Femur (tissue), 1 donor: ENCODE data around the gene OGA.

Source experiments
- DNase-seq: peaks from one replicate; pipeline ENCODE4 v3.0.0-alpha.2; 2017

The OGA gene

GRCh38 chr10:101818119-101818871 is at the start of gene OGA:
TSS of gene OGA (minus strand) at chr10:101818444. CDS start at chr10:101818022, 422 bp downstream.
- DNase-seq = peak; percentile 99

- no peak for DNase-seq
Measured at GRCh38 chr10:101867931-101868330, 49.7 kb upstream of the OGA start.

DNA sequence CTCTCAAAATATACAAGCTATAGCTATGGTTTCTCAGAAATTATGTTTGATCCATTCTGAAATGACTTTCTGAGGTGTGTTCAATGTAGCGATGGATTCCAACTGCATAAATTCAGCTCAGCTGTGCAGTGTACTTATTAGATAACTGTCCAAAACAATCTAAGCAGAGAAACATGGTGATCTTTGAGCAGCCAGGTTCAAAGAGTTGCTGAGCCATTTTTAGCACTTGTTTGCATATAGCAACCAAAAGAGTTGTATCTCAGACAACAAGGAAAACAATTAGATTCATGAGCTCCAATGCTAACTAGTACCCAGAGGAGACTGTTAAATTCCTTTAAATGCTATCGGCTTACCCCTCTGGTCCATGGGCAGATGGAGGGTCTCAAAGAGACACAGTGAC is 41.3 kb upstream of the OGA start:
- no peak for DNase-seq

DNA sequence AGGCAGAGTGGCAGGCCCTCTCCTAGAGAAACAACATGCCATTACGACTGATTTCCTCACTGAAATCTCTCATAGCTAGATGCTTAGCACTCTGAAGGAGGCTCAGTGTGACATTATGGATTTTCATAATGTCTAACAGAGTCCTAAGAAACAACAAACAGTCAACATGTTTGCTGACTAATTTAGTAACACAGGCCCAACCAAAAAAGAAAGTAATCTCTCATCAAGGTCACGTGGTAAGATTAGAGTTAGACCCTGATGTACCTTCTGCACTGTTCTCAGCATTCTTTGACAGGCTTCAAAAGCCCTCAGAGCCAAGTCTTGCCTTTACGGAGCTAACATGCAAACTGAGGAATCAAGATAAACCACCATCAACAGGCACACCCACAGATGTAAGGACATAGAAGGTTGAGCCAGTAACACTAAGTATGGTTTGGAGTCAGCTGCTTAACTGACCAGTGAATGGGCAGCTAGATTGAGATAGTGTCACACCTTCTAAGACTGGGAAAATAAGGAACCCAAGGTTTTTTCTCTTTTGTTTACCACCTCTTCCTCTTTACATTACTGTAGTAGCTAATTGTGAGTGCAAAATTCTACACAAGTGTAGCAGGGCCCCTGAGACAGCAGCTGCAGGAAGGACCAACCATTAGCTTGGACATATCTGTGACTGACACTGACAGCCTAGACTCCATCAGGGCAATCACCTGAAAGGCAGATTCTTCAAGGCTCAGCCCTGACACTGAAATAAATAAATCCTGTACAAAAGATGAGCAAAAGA is 40.7 kb upstream of the OGA start:
- DNase-seq = no peak

DNA sequence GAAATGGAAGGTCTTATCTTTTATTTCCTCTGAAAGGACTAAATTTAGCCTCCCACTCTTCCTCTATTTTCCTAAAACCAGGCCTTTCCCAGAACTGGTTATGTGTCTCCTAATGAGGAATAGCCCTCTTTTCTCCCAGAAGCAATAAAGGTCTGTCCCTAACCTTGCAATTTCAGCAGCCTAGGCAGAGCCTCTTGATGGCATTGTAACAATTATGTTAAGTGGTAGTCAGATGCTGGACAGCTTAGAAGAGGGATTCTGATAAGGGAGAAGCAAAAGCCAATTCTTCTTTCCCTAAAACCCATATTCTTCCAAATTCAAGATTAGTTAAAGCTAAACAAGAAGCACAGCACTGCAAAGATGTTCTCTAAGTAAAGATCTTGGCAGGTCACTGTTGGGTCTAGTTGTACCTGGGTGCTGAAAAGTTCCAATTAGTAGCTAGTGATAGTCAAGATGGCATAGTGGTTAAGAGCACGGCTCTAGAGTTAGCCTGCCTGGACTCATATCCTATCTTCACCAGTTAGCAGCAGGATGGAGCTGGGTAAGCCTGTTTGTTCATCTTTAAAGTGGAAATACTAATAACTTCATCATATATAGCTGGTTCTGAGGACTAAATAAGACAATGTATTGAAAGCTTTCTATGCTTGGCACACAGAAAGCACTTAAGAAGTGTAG is 39.7 kb upstream of the OGA start:
- DNase-seq = no peak

DNA sequence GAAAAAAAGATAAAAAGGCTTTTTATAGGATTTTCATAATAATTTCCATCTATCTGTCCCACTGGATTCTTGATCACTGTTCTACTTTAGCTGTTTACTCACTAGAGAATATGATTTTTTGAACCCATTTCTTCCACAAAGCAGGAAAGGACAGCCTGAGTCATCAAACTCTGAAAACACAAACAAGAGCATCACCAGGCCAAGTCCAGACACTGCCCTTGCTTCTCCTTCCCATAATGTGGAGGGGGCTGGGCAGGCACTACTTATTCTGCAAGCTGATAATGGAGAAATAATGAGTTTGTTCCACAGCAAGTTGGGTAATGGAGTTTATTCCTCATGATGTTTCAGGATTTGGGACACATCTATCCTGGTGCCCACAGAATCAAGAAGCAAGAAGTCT is 38.4 kb upstream of the OGA start:
- DNase-seq = no peak

DNA sequence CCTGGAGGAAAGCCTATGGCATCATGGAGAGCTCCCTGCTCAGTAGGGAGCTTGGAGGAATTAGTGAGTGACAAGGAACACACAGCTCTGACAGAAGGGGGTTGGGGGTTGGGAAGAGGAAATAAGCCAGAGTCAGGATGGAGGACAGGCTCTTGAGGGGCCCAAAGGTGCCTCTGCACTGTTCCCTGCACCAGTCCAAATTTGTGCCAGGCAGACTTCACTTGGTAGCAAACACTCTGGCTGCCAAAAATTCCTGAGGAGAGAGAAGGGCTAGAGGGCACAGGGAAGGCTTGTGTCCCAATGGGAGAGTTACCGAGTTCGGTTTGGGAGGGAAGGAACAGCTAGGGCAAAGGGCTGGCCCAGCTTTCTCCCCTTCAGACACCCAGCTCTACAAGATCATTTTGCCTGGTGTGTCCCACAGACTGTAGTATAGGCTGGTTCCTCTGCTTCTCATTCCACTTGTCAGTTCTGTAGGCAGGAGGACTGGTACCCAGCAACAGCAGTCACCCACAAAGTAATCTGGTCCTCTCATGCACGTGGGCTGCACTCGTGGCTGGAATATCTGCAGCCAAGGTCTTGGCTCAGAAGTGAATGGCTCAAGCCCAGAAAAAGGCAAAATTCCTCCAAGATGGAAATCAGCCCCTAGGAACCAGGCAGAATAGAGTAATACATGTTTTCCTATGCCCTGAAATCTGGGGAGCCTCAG is 33.3 kb upstream of the OGA start:
- DNase-seq = no peak

DNA sequence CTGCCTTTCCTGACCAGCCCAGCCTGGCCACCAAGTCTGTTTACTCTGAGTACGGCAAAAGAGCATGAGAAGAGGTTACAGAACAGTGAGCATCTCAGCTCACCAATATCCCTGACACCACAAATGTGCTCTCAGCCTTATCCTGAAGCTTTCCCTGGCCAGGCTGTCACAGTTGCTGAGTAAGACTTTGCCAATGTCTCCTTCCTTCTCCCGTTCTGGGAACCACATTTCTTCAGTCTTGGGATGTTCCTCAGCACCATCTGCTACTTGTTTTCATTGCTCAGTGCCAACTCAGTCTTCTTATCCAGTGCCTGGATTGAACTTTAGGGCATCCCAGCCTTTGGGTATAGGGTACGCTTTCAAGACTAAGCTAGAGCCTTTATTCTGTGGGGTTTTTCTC is 32.5 kb upstream of the OGA start:
- no peak for DNase-seq

- DNase-seq = no peak
Measured at GRCh38 chr10:101848894-101849351, 30.7 kb upstream of the OGA start.

- DNase-seq = no peak
Measured at GRCh38 chr10:101848408-101848807, 30.2 kb upstream of the OGA start.

DNA sequence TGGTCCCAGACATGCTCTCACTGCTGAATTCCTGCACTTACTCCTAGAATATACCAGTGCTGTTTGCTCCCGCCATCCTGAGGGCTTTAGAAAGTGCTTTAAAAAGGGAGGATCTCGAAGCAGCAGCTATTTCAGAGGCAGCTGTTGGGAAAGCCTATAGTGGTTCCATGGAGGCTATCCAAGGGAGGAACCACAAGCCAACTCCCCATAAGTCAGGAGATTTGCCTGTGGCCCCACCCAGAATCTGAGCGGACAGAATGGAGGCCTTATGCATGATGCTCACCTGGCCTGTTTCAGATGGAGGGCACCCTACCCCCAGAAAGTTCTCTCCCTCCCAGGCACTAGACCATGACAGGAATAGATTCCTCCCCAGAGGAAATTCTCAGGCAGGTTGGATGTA is 27.6 kb upstream of the OGA start:
- no peak for DNase-seq

DNA sequence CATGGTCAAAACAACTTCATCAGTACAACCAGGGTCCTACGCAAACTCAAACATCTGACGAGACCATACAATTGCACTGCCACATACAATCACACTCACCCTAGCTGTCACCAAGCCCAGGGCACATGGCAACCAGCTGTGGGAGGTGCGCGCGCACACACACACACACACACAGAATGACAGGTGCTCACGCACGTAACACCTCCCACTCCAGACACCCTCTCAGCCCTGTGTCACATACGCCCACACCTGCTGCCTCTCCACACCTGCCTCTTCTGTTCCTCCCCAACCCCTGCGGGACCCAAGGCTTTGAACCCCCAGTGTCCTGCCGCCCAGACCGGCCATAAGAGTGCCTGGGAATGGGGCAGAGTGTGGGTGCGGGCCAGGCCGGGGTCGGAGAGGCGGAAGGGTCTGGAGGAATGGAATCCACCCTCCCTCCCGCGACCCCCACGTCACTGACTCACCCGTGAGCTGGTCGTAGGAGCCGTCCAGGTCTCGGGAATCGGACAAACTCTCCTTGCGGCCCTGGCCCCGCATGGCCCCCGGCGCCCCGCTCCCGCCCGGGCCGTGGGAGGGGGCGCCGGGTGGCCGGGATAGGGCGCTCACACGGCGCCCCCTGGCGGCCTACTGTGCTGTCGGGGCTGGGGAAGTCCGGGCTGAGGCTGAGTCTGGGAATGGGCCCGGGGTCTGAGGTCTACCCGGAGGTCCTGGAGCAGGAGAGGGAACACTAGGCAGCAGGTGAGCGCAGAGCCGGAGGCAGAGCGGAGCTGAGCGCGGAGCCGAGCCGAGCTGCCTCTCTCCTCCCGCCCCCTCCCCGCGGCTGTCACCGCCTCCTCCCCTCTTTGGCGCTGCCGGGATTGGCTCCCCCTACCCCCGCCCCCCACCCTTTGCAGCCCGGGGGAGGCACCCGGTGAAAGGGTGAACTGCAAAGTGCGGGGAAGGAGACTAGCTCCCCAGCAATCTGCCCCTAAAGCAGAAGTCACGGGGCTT is 25.1 kb upstream of the OGA start, which contains the start of gene KCNIP2:
Gene KCNIP2, minus strand, starts transcription at position 769 of the 990 bp plus-strand sequence. Its CDS starts 232 bp downstream, at position 537.
- no peak for DNase-seq

DNA sequence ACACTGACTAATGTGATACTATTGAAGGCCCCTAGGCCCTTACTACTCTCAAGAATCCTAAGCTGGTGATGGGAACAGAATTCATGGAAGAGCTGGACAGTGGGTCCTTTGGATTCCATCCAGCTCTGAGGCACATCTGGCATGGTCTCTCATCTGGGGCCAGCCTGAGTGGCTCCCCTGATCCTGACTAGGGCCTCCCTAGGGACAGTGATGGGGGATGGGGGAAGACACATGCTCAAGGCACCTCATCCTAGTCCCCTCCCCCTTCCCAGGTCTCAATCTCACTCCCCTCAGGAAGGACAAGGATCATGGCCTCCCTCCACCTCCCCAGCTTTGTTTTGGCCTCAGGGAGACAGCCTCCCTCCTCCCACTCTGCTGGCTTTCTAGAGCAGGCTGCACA is 23.6 kb upstream of the OGA start:
- no peak for DNase-seq

GRCh38 chr10:101840741-101841453 is 22.7 kb upstream of the OGA start:
- peak; percentile 91 for DNase-seq

- DNase-seq = no peak
Measured at GRCh38 chr10:101840102-101840684, 21.9 kb upstream of the OGA start.

DNA sequence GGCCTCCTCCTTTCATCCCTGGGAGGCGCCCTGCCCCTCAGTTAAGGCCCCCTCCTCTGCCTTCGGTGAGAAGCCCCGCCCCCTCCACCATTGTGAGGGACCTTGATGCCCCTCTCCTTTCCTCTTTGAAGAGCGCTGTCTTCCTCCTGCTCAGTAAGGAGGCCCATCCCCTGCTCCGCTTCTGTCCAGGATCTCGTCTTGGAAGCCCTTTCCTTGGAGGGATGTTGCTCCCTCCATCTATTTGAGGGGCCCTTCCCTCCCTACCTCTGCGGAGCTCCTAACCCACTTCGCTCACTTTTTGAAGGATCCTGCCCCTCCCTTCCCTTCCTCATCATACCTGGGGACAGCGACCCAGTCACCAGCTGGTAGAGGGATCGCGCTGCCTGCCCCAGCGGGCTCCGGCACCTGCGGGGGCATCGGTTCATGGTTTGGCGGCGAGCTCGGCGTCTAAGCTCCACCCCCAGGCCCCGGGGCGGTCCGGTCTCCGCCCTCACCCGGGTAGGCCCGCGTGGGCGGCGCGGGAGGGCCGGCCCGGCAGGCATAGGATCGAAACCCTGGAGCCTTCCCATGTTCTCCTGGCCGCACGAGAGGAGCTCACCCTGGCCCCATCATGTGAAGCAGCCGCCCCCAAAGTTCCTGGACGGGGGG is 21.3 kb upstream of the OGA start:
- DNase-seq = no peak

DNA sequence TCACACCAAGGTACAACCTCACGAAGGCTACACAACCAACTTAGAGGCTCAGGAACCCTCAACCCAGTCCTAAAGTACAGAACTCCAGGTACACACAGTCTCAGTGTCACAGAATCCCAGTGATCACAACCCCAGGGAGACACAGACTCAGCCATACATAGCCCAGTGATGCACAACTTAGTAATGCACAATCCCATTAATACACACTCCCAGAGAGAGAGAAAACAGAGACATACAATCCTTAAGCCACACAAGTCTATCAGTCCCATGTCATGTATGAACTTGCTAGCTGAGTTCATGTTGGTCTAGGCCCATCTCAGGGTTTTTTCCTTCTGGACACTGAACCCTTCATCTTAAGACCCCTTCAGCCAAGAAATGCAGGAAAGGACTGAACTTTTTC is 20.8 kb upstream of the OGA start:
- DNase-seq = no peak

DNA sequence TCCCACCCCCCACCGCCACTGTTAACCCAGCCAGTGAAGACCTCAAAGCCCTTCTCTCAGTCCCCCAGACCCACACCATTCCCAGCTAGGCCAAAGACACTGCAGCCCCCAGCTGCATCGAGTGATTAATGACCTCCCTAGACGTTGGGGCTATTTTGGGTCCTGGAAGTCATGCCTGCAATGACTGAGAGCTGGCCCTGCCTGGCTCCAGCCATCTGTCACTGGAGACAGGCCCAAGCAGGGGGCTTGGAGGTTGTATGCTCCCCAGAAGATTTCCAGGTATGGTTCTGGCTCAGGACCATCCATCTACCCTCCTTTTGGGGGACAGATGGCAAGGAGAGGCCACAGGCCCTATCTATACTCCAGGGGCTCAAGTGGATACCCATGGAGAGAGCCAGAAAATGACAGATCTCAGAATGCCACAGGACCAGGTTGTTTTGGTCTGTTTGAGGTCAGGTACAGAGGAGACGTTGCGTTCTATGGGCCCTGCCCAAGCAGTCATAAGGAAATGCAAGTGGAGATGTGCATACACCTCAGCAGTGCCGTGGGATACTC is 20.2 kb upstream of the OGA start:
- no peak for DNase-seq

DNA sequence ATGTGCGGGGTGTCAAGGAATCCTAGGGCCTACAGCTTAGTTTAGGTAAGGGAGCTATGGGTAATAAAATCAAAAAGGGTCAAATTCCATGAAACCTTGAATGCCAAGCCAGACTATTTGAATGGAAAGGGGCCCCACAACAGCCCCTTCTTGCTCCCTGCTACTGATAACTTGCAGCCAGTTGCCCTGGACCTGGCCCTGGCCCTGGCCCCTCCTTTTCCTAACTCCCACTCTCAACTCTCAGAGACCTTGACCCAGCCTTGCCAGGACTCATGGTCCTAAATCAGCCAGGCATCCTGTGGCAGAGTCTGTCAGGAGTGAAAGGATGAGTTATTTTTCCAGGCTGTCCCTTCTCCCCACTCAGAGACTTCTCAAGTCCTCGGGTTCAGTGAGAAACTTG is 19.5 kb upstream of the OGA start:
- no peak for DNase-seq

GRCh38 chr10:101835362-101835761 is 17.1 kb upstream of the OGA start:
- no peak for DNase-seq
